IMR-90 (cell line): ENCODE data around the gene FOXP1. TPM values are rescaled to one million over a fixed set of nuclear protein-coding genes. Genes with fewer than 3 reads are reported as not detected.

Experiments
- ATAC-seq: fragments of 200-7000 bp; cut with Tn5 transposase; 2 replicates; pipeline ENCODE4 v1.9.1; 2020; ENCODE audit warnings: low read depth, mild to moderate bottlenecking, moderate library complexity
- BruUV-seq: library from RNA; stranded (reverse); fragments of 400-500 nt; replicated peaks from 2 replicates; lab custom pipeline; 2021; lab: Mats Ljungman, UMichigan
- CTCF ChIA-PET: fragments of 300-600 bp; formaldehyde crosslinking; extraction: SDS; loops from one replicate; lab custom pipeline; 2021; ENCODE audit warnings: antibody characterized with exemption; lab: Yijun Ruan, JAX
- POLR2A ChIA-PET: fragments of 300-600 bp; sonication (Branson Sonifier 250); formaldehyde crosslinking; loops from one replicate; lab custom pipeline; 2022; ENCODE audit warnings: antibody characterized with exemption; ENCODE audit not compliant: unreplicated experiment; lab: Charles Lee
- DNase-seq: peaks from one replicate; pipeline ENCODE4 v3.0.0; 2013
- H2AFZ ChIP-seq: replicated peaks from 2 replicates; pipeline ENCODE3; 2013; ENCODE audit warnings: low read length, mild to moderate bottlenecking; ENCODE audit not compliant: poor library complexity
- H2AK5ac ChIP-seq: 2 replicates; pipeline ENCODE4 v1.6.1; 2013; ENCODE audit warnings: low read depth, low read length, inconsistent platforms
- H2AK9ac ChIP-seq: replicated peaks from 2 replicates; pipeline ENCODE3; 2013; ENCODE audit warnings: mild to moderate bottlenecking, low read depth, low read length, moderate library complexity; ENCODE audit not compliant: poor library complexity
- H2BK120ac ChIP-seq: 2 replicates; pipeline ENCODE4 v1.6.1; 2013; ENCODE audit warnings: low read depth, low read length, inconsistent platforms
- H2BK15ac ChIP-seq: 3 replicates; pipeline ENCODE4 v1.6.1; 2013; ENCODE audit warnings: low read depth, low read length, inconsistent platforms
- H2BK20ac ChIP-seq: 2 replicates; pipeline ENCODE4 v1.6.1; 2013; ENCODE audit warnings: low read depth, mild to moderate bottlenecking, inconsistent platforms, low read length, moderate library complexity
- H2BK5ac ChIP-seq: 2 replicates; pipeline ENCODE4 v1.6.1; 2013; ENCODE audit warnings: mild to moderate bottlenecking, low read depth, low read length, inconsistent platforms; ENCODE audit not compliant: poor library complexity, severe bottlenecking
- H3K14ac ChIP-seq: replicated peaks from 2 replicates; pipeline ENCODE4 v1.6.1; 2013; ENCODE audit warnings: low read depth, low read length, inconsistent platforms
- H3K18ac ChIP-seq: 2 replicates; pipeline ENCODE4 v1.6.1; 2013; ENCODE audit warnings: low read depth, low read length, control low read depth
- H3K23ac ChIP-seq: 2 replicates; pipeline ENCODE4 v1.6.1; 2013; ENCODE audit warnings: low read depth, low read length, inconsistent platforms
- H3K27ac ChIP-seq: 2 replicates; pipeline ENCODE4 v1.5.1; 2013; ENCODE audit warnings: mild to moderate bottlenecking, control low read depth, low read length; ENCODE audit not compliant: insufficient read depth
- H3K27me3 ChIP-seq: 2 replicates; pipeline ENCODE4 v1.6.1; 2013; ENCODE audit warnings: low read length; ENCODE audit not compliant: control insufficient read depth, insufficient read depth
- H3K36me3 ChIP-seq: 2 replicates; pipeline ENCODE4 v1.6.1; 2013; ENCODE audit warnings: low read length, mixed read lengths; ENCODE audit not compliant: control insufficient read depth, insufficient read depth
- H3K4ac ChIP-seq: 2 replicates; pipeline ENCODE4 v1.6.1; 2013; ENCODE audit warnings: low read depth, low read length, inconsistent platforms
- H3K4me1 ChIP-seq: 2 replicates; pipeline ENCODE4 v1.6.1; 2013; ENCODE audit warnings: low read length, mixed read lengths; ENCODE audit not compliant: control insufficient read depth, insufficient read depth
- H3K4me2 ChIP-seq: 2 replicates; pipeline ENCODE4 v1.6.1; 2013; ENCODE audit warnings: low read depth, mild to moderate bottlenecking, control low read depth, low read length, moderate library complexity
- H3K4me3 ChIP-seq: 2 replicates; pipeline ENCODE4 v1.5.1; 2013; ENCODE audit warnings: low read depth, mild to moderate bottlenecking, control low read depth, low read length, moderate library complexity; ENCODE audit not compliant: insufficient read depth
- H3K56ac ChIP-seq: 2 replicates; pipeline ENCODE4 v1.6.1; 2013; ENCODE audit warnings: low read length, inconsistent platforms; ENCODE audit not compliant: insufficient read depth; ENCODE audit errors: extremely low read depth
- H3K79me1 ChIP-seq, 2 experiments: 2 replicates each; pipeline ENCODE4 v1.6.1; 2013; ENCODE audit warnings: low read length in 2 of 2, inconsistent platforms in 1 of 2, low read depth in 1 of 2
- H3K9ac ChIP-seq: 2 replicates; pipeline ENCODE4 v1.6.1; 2013; ENCODE audit warnings: low read depth, low read length, control low read depth
- H3K9me1 ChIP-seq: 2 replicates; pipeline ENCODE4 v1.6.1; 2013; ENCODE audit warnings: low read length, inconsistent platforms; ENCODE audit not compliant: insufficient read depth
- H3K9me3 ChIP-seq: 2 replicates; pipeline ENCODE4 v1.6.1; 2013; ENCODE audit warnings: low read length; ENCODE audit not compliant: control insufficient read depth, insufficient read depth
- H4K20me1 ChIP-seq: 2 replicates; pipeline ENCODE4 v1.6.1; 2013; ENCODE audit warnings: low read length, inconsistent platforms; ENCODE audit not compliant: insufficient read depth
- H4K5ac ChIP-seq: 2 replicates; pipeline ENCODE4 v1.6.1; 2013; ENCODE audit warnings: mild to moderate bottlenecking, low read depth, low read length, control low read depth
- H4K8ac ChIP-seq, 2 experiments: 2 replicates each; pipeline ENCODE4 v1.6.1; 2013; ENCODE audit warnings: low read depth in 2 of 2, low read length in 2 of 2, control low read depth in 1 of 2, inconsistent platforms in 1 of 2
- H4K91ac ChIP-seq: 2 replicates; pipeline ENCODE4 v1.6.1; 2013; ENCODE audit warnings: low read depth, low read length, inconsistent platforms; ENCODE audit not compliant: insufficient read depth
- BHLHE40 ChIP-seq: fragments of 150-350 bp; IDR thresholded peaks from 2 replicates; pipeline ENCODE4 v1.6.1; 2016; ENCODE audit warnings: mild to moderate bottlenecking, low read depth, low read length
- CHD1 ChIP-seq: IDR thresholded peaks from 2 replicates; pipeline ENCODE4 v1.6.1; 2012; ENCODE audit warnings: low read depth, low read length, improper control_type of control experiment
- FOS ChIP-seq: fragments of 150-350 bp; IDR thresholded peaks from 2 replicates; pipeline ENCODE4 v1.6.1; 2016; ENCODE audit warnings: low read depth, low read length
- MAFK ChIP-seq: IDR thresholded peaks from 2 replicates; pipeline ENCODE4 v1.6.1; 2012; ENCODE audit warnings: low read depth, low read length, improper control_type of control experiment
- MAZ ChIP-seq: IDR thresholded peaks from 2 replicates; pipeline ENCODE4 v1.6.1; 2012; ENCODE audit warnings: low read depth, mild to moderate bottlenecking, low read length, improper control_type of control experiment, moderate library complexity, borderline replicate concordance
- MXI1 ChIP-seq: IDR thresholded peaks from 2 replicates; pipeline ENCODE4 v1.6.1; 2012; ENCODE audit warnings: low read depth, mild to moderate bottlenecking, low read length, moderate library complexity, borderline replicate concordance
- NFE2L2 ChIP-seq: fragments of 150-350 bp; IDR thresholded peaks from 2 replicates; pipeline ENCODE4 v1.6.1; 2016; ENCODE audit warnings: low read depth, mild to moderate bottlenecking, low read length
- POLR2A ChIP-seq: IDR thresholded peaks from 2 replicates; pipeline ENCODE4 v1.6.1; 2012; ENCODE audit warnings: mild to moderate bottlenecking, low read depth, low read length
- RAD21 ChIP-seq: IDR thresholded peaks from 2 replicates; pipeline ENCODE4 v1.6.1; 2012; ENCODE audit warnings: low read length, improper control_type of control experiment
- RCOR1 ChIP-seq: IDR thresholded peaks from 2 replicates; pipeline ENCODE4 v1.6.1; 2012; ENCODE audit warnings: mild to moderate bottlenecking, low read length, improper control_type of control experiment; ENCODE audit not compliant: insufficient replicate concordance
- RFX5 ChIP-seq: IDR thresholded peaks from 2 replicates; pipeline ENCODE4 v1.8.0; 2012; ENCODE audit warnings: low read depth, mild to moderate bottlenecking, low read length, moderate library complexity
- SMC3 ChIP-seq: fragments of 150-350 bp; IDR thresholded peaks from 2 replicates; pipeline ENCODE4 v1.6.1; 2016; ENCODE audit warnings: low read depth, mild to moderate bottlenecking, antibody characterized with exemption, low read length, moderate library complexity
- WGBS, 2 experiments: methylation state at CpG; one replicate each; pipeline versions ENCODE4 v1.1.5 to v1.1.7; 2013; ENCODE audit warnings: missing lambda C conversion rate in 2 of 2; ENCODE audit not compliant: insufficient read length in 1 of 2; ENCODE audit errors: extremely low coverage in 2 of 2; 5-methylcytosine and 5-hydroxymethylcytosine counted together
- dilution Hi-C: fragments of 300-500 bp; cut with HindIII; formaldehyde crosslinking; loops from one replicate; pipeline ENCODE4 v1.14.3; 2018; ENCODE audit warnings: low sequenced_read_pairs; ENCODE audit not compliant: unreplicated experiment
- in situ Hi-C: fragments of 300-500 bp; cut with MboI; formaldehyde crosslinking; loops from 3 replicates; pipeline ENCODE4 v1.14.3; 2019; ENCODE audit warnings: low sequenced_read_pairs, inconsistent platforms, mixed read lengths
- intact Hi-C: fragments of 100-400 bp; cut with micrococcal nuclease; formaldehyde crosslinking; loops from 2 replicates; pipeline ENCODE4 v1.10.0; 2022
- polyA plus RNA-seq, 3 experiments: library from polyadenylated mRNA; depleted of rRNA; stranded (reverse); fragments of >200 nt; gene quantifications; 2 replicates each; pipeline ENCODE4 v1.2.3, GENCODE V29; 2012; ENCODE audit warnings: low replicate concordance in 1 of 3
- total RNA-seq: library from RNA; depleted of rRNA; stranded (reverse); fragments of >200 nt; gene quantifications from 2 replicates; pipeline ENCODE4 v1.2.3, GENCODE V29; 2012
- TF ChIP-seq, protein P1 (sequence below): conservative IDR thresholded peaks from 2 replicates; pipeline ENCODE4 v1.5.1; 2012; ENCODE audit warnings: mild to moderate bottlenecking, low read depth, low read length, improper control_type of control experiment
- TF ChIP-seq, protein P2 (sequence below): fragments of 150-350 bp; IDR thresholded peaks from 2 replicates; pipeline ENCODE4 v1.6.1; 2017; ENCODE audit warnings: mild to moderate bottlenecking, antibody characterized with exemption, low read length, low read depth
- TF ChIP-seq, protein P3 (sequence below): fragments of 150-350 bp; IDR thresholded peaks from 2 replicates; pipeline ENCODE4 v1.6.1; 2016; ENCODE audit warnings: low read depth, mild to moderate bottlenecking, low read length, moderate library complexity, borderline replicate concordance

The FOXP1 gene
- total and polyA plus RNA-seq, 2 of the 4 experiments (the other 2 are of a cell fraction), result 37.0 to 132 TPM

DNA sequence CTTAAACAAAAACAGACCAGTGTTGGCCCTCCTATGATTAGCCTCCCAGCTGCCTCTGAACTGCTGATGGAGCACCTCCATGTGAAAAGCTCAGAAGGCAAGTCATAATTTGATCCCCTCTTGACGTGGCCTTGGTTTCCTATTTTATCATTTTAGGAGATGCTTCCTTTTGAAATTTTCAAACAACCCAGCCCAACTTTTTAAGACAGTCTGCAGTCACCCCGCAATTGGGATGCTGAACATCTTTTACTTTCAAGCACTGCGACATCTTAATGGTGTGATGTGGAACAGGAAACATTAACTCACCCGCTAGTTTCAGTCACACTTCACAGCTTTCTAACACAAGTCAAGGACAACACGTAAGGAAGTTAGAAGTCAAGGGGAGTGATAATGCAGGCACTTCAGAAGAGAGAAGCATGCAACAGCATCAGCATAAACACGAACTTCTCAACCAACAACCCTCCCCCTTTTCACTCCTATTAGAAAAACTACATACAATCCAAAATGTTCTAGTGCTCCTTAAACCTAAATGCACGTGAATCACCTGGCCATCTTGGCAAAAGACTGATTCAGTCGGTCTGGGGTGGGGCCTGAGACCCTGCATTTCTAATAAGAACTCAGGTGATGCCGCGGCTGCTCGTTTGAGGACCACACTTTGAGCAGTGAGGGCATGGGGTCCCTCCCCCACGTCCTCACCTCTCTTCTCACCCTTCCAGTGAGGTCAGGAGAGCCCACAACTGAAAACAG is 161.5 kb downstream of the FOXP1 start:
- H3K9me1 ChIP-seq, result peaks cover 7% of the 10 kb centered on the region
- no peak overlapping the region for H2BK5ac ChIP-seq
- no peak overlapping the region for H2BK15ac ChIP-seq
- BruUV-seq, result no TSS peak
- H3K4me3 ChIP-seq, result no peak overlapping the region
- H3K4me2 ChIP-seq, result no peak overlapping the region
- H3K36me3 ChIP-seq, result no peaks in the 10 kb centered on the region
- H4K20me1 ChIP-seq, result 0 out of 2 replicates have a peak, but pooled peaks cover 2% of the 10 kb centered on the region
- no peak overlapping the region for H4K5ac ChIP-seq
- H3K79me1 ChIP-seq, result peaks cover 19 to 55% of the 10 kb centered on the region in 2 experiments
- WGBS, 2 experiments, result 86% methylated on average over 2 of the region's 12 CpGs; no CpG with 5 or more reads in 1 of the 2 experiments
- CTCF ChIA-PET, result interaction anchor here (1.3 kb wide), 1 partner anchor 25 kb away, joined by 3 read pairs; no protein-coding TSS in a partner anchor
- no peak overlapping the region for H3K27ac ChIP-seq
- DNase-seq (no peak), ATAC-seq (no peak)
- H3K9me3 ChIP-seq, result no peaks in the 10 kb centered on the region
- H3K23ac ChIP-seq, result no peak overlapping the region; the same call in 1 of the 2 replicates
- no peak overlapping the region for H3K56ac ChIP-seq
- H3K27me3 ChIP-seq, result no peaks in the 10 kb centered on the region
- in situ Hi-C loops, result no loop called here
- intact Hi-C loops, result no loop called here
- no peak overlapping the region for H3K9ac ChIP-seq
- no peak overlapping the region; the same call in 1 of the 2 replicates for H2BK120ac ChIP-seq
- H2BK20ac ChIP-seq, result no peak overlapping the region
- dilution Hi-C loops, result no loop called here
- no peak overlapping the region for H3K4ac ChIP-seq
- H3K14ac ChIP-seq, result no peak overlapping the region
- no peak overlapping the region for H2AFZ ChIP-seq
- H4K8ac ChIP-seq, result no peak overlapping the region
- POLR2A ChIA-PET, result no interaction called here
- no peak overlapping the region for H3K18ac ChIP-seq
- H2AK5ac ChIP-seq, result no peak overlapping the region
- no peak overlapping the region for H4K91ac ChIP-seq
- H3K4me1 ChIP-seq, result no peaks in the 10 kb centered on the region
- H2AK9ac ChIP-seq, result no peak overlapping the region
- no peak for TF ChIP-seq RCOR1
- TF ChIP-seq BHLHE40, result no peak
- no peak for TF ChIP-seq MAZ
- TF ChIP-seq CHD1, result no peak
- TF ChIP-seq, protein P1, sequence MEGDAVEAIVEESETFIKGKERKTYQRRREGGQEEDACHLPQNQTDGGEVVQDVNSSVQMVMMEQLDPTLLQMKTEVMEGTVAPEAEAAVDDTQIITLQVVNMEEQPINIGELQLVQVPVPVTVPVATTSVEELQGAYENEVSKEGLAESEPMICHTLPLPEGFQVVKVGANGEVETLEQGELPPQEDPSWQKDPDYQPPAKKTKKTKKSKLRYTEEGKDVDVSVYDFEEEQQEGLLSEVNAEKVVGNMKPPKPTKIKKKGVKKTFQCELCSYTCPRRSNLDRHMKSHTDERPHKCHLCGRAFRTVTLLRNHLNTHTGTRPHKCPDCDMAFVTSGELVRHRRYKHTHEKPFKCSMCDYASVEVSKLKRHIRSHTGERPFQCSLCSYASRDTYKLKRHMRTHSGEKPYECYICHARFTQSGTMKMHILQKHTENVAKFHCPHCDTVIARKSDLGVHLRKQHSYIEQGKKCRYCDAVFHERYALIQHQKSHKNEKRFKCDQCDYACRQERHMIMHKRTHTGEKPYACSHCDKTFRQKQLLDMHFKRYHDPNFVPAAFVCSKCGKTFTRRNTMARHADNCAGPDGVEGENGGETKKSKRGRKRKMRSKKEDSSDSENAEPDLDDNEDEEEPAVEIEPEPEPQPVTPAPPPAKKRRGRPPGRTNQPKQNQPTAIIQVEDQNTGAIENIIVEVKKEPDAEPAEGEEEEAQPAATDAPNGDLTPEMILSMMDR, result no peak
- no peak for TF ChIP-seq RFX5
- TF ChIP-seq RAD21, result no peak
- no peak for TF ChIP-seq MAFK
- TF ChIP-seq, protein P2, sequence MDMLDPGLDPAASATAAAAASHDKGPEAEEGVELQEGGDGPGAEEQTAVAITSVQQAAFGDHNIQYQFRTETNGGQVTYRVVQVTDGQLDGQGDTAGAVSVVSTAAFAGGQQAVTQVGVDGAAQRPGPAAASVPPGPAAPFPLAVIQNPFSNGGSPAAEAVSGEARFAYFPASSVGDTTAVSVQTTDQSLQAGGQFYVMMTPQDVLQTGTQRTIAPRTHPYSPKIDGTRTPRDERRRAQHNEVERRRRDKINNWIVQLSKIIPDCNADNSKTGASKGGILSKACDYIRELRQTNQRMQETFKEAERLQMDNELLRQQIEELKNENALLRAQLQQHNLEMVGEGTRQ, result no peak
- TF ChIP-seq FOS, result no peak
- TF ChIP-seq POLR2A, result no peak
- TF ChIP-seq MXI1, result no peak
- TF ChIP-seq SMC3, result no peak
- TF ChIP-seq, protein P3, sequence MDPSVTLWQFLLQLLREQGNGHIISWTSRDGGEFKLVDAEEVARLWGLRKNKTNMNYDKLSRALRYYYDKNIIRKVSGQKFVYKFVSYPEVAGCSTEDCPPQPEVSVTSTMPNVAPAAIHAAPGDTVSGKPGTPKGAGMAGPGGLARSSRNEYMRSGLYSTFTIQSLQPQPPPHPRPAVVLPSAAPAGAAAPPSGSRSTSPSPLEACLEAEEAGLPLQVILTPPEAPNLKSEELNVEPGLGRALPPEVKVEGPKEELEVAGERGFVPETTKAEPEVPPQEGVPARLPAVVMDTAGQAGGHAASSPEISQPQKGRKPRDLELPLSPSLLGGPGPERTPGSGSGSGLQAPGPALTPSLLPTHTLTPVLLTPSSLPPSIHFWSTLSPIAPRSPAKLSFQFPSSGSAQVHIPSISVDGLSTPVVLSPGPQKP, result no peak
- TF ChIP-seq NFE2L2, result no peak
